CD4-positive, alpha-beta memory T cell (primary cell): ENCODE measurements around the gene BASP1. TPM values are rescaled to one million over a fixed set of nuclear protein-coding genes. Genes with fewer than 3 reads are reported as not detected.
A peak's percentile ranks its signal among the peaks of the same experiment; 100 is the strongest.
"Not testable (repeated sequence)": the region's sequence is repeated elsewhere in the genome, so short reads cannot be mapped to it uniquely, and the experiment has no call there.

Source experiments
- CTCF ChIA-PET: fragments of 350-600 bp; sonication (Branson Sonifier 250); formaldehyde crosslinking; loops from one replicate; lab custom pipeline; 2021; ENCODE audit warnings: inconsistent platforms; ENCODE audit not compliant: partially characterized antibody; lab: Charles Lee
- POLR2A ChIA-PET: fragments of 350-600 bp; sonication (Branson Sonifier 250); formaldehyde crosslinking; loops from one replicate; lab custom pipeline; 2021; ENCODE audit not compliant: partially characterized antibody; lab: Charles Lee
- DNase-seq, 5 donors: peaks; one replicate each; pipeline versions ENCODE4 v3.0.0 to v3.0.0-alpha.2; 2020 to 2022; ENCODE audit warnings: mixed read lengths in 1 of 5
- H3K27ac ChIP-seq: one replicate; pipeline ENCODE4 v1.7.0; 2013; ENCODE audit warnings: low read depth, low read length
- H3K27me3 ChIP-seq: 2 replicates; pipeline ENCODE4 v1.7.0; 2013; ENCODE audit warnings: mild to moderate bottlenecking, low read length, moderate library complexity; ENCODE audit not compliant: insufficient read depth
- H3K36me3 ChIP-seq: 2 replicates; pipeline ENCODE4 v1.7.0; 2013; ENCODE audit warnings: mild to moderate bottlenecking, low read length, moderate library complexity; ENCODE audit not compliant: insufficient read depth
- H3K4me1 ChIP-seq: 2 replicates; pipeline ENCODE4 v1.7.0; 2013; ENCODE audit warnings: mild to moderate bottlenecking, low read length, moderate library complexity; ENCODE audit not compliant: insufficient read depth
- H3K4me3 ChIP-seq, 2 donors: one replicate each; pipeline ENCODE4 v1.7.0; 2013; ENCODE audit warnings: low read length in 2 of 2, mild to moderate bottlenecking in 1 of 2
- H3K9me3 ChIP-seq, 2 donors: one replicate each; pipeline ENCODE4 v1.7.0; 2013; ENCODE audit warnings: low read length in 2 of 2, control low read depth in 1 of 2; ENCODE audit not compliant: control insufficient read depth in 1 of 2
- H3K27ac Mint-ChIP-seq, 7 donors: one replicate each; pipeline ENCODE4 v1.8.0; 2020 to 2021; ENCODE audit warnings: mixed read lengths in 7 of 7, mild to moderate bottlenecking in 6 of 7, inconsistent platforms in 3 of 7, moderate library complexity in 3 of 7
- H3K27me3 Mint-ChIP-seq, 2 donors: one replicate each; pipeline ENCODE4 v1.8.0; 2020 to 2021; ENCODE audit warnings: mixed read lengths in 2 of 2
- H3K36me3 Mint-ChIP-seq, 2 donors: one replicate each; pipeline ENCODE4 v1.8.0; 2020 to 2021; ENCODE audit warnings: mixed read lengths in 2 of 2, inconsistent platforms in 1 of 2, mild to moderate bottlenecking in 1 of 2
- H3K4me1 Mint-ChIP-seq, 4 donors: one replicate each; pipeline ENCODE4 v1.8.0; 2020 to 2021; ENCODE audit warnings: mixed read lengths in 4 of 4, mild to moderate bottlenecking in 1 of 4
- H3K4me3 Mint-ChIP-seq, 8 donors: one replicate each; pipeline ENCODE4 v1.8.0; 2020 to 2021; ENCODE audit warnings: mixed read lengths in 8 of 8, mild to moderate bottlenecking in 7 of 8, moderate library complexity in 6 of 8, inconsistent platforms in 3 of 8
- H3K9me3 Mint-ChIP-seq, 8 donors: one replicate each; pipeline ENCODE4 v1.8.0; 2020 to 2021; ENCODE audit warnings: mixed read lengths in 8 of 8, mild to moderate bottlenecking in 5 of 8, inconsistent platforms in 3 of 8, moderate library complexity in 1 of 8
- intact Hi-C: fragments of 100-400 bp; cut with micrococcal nuclease; formaldehyde crosslinking; loops from one replicate; pipeline ENCODE4 v1.15.1; 2023
- polyA plus RNA-seq, 2 donors: library from polyadenylated mRNA; unstranded; fragments of 300-500 nt; fragmentation: Illumina TruSeq; gene quantifications; one replicate each; pipeline ENCODE4 v1.2.3, GENCODE V29; 2021
- total RNA-seq, 2 experiments: library from RNA; stranded (reverse); gene quantifications; one replicate each; pipeline ENCODE4 v1.2.3, GENCODE V29; 2021

The BASP1 gene
- total and polyA plus RNA-seq, 4 experiments from 2014 or later = 0.10 to 0.90 (median 0.74) TPM

GRCh38 chr5:17191574-17191973 is 25.9 kb upstream of the BASP1 start:
- DNase-seq, H3K4me3 ChIP-seq, intact Hi-C loops, H3K9me3 Mint-ChIP-seq, H3K27me3 Mint-ChIP-seq, H3K36me3 Mint-ChIP-seq, H3K9me3 ChIP-seq, H3K36me3 ChIP-seq, H3K4me3 Mint-ChIP-seq, H3K27me3 ChIP-seq, H3K4me1 Mint-ChIP-seq, H3K27ac Mint-ChIP-seq, POLR2A ChIA-PET, H3K4me1 ChIP-seq, H3K27ac ChIP-seq: not testable (repeated sequence)
- CTCF ChIA-PET = interaction anchor here (1.1 to 3.0 kb wide), 4 partner anchors 10 to 23 kb away, joined by 3 to 21 read pairs (median 6); no protein-coding TSS in a partner anchor

GRCh38 chr5:17192191-17192590 is 25.2 kb upstream of the BASP1 start:
- ChIA-PET POLR2A (no interaction called here), CTCF (interaction anchor here (1.7 kb wide), 1 partner anchor 24 kb away, joined by 7 read pairs; no protein-coding TSS in a partner anchor)
- Histone ChIP-seq H3K9me3 (no peaks in the 10 kb centered on the region), H3K36me3 (no peaks in the 10 kb centered on the region), H3K4me1 (no peaks in the 10 kb centered on the region), H3K27me3 (no peaks in the 10 kb centered on the region), H3K4me3 (no peak overlapping the region), H3K27ac (no peak overlapping the region)
- intact Hi-C loops = no loop called here
- Mint-ChIP-seq H3K4me1 (peaks cover 0 to 3% (median 0%) of the 10 kb centered on the region in 4 donors), H3K9me3 (peaks cover 0 to 2% (median 0%) of the 10 kb centered on the region in 8 donors), H3K36me3 (no peaks in the 10 kb centered on the region), H3K4me3 (no peak overlapping the region), H3K27ac (no peak overlapping the region), H3K27me3 (peaks cover 0 to 4% of the 10 kb centered on the region in 2 donors)
- no peak for DNase-seq

GRCh38 chr5:17196024-17196423 is 21.4 kb upstream of the BASP1 start:
- no peaks in the 10 kb centered on the region for H3K27me3 ChIP-seq
- no peak overlapping the region for H3K27ac Mint-ChIP-seq
- intact Hi-C loops = no loop called here

GRCh38 chr5:17196697-17197096 is 20.7 kb upstream of the BASP1 start:
- Histone ChIP-seq H3K27me3 (no peaks in the 10 kb centered on the region), H3K4me1 (no peaks in the 10 kb centered on the region), H3K4me3 (no peak overlapping the region), H3K27ac (no peak overlapping the region), H3K9me3 (no peaks in the 10 kb centered on the region), H3K36me3 (no peaks in the 10 kb centered on the region)
- POLR2A ChIA-PET = no interaction called here
- Mint-ChIP-seq H3K27me3 (no peaks in the 10 kb centered on the region), H3K27ac (no peak overlapping the region), H3K36me3 (no peaks in the 10 kb centered on the region), H3K4me1 (no peaks in the 10 kb centered on the region), H3K9me3 (peaks cover 0 to 11% (median under 1%) of the 10 kb centered on the region in 8 donors), H3K4me3 (no peak overlapping the region)
- intact Hi-C loops = no loop called here
- no peak for DNase-seq
- CTCF ChIA-PET = no interaction called here

More at GRCh38 chr5:17196024-17196423, 21.4 kb upstream of the BASP1 start:
- ChIA-PET CTCF (no interaction called here), POLR2A (no interaction called here)
- DNase-seq = no peak
- Mint-ChIP-seq H3K9me3 (peaks cover 0 to 11% (median under 1%) of the 10 kb centered on the region in 8 donors), H3K4me3 (no peak overlapping the region), H3K36me3 (no peaks in the 10 kb centered on the region), H3K4me1 (no peaks in the 10 kb centered on the region), H3K27me3 (no peaks in the 10 kb centered on the region)
- H3K9me3 ChIP-seq = no peaks in the 10 kb centered on the region
- H3K36me3 ChIP-seq = no peaks in the 10 kb centered on the region
- H3K27ac ChIP-seq = no peak overlapping the region
- no peak overlapping the region for H3K4me3 ChIP-seq
- H3K4me1 ChIP-seq = no peaks in the 10 kb centered on the region

- peaks cover 0 to 5% of the 10 kb centered on the region in 2 donors for H3K27me3 Mint-ChIP-seq
- no peaks in the 10 kb centered on the region for H3K4me1 Mint-ChIP-seq
- intact Hi-C loops = no loop called here
- Histone ChIP-seq H3K36me3 (no peaks in the 10 kb centered on the region), H3K4me3 (no peak overlapping the region), H3K9me3 (no peaks in the 10 kb centered on the region), H3K27ac (no peak overlapping the region), H3K4me1 (no peaks in the 10 kb centered on the region), H3K27me3 (no peaks in the 10 kb centered on the region)
- DNase-seq = peak in 2 of 5 donors; percentile 9 to 21
- no peak overlapping the region for H3K4me3 Mint-ChIP-seq
- POLR2A ChIA-PET = no interaction called here
- no peak overlapping the region for H3K27ac Mint-ChIP-seq
- CTCF ChIA-PET = interaction anchor here (1.1 to 1.6 kb wide), 3 partner anchors 19 to 414 kb away, joined by 3 to 4 read pairs (median 4); no protein-coding TSS in a partner anchor
- H3K36me3 Mint-ChIP-seq = no peaks in the 10 kb centered on the region
- peaks cover 0 to 2% (median 0%) of the 10 kb centered on the region in 8 donors for H3K9me3 Mint-ChIP-seq
Observed at GRCh38 chr5:17203329-17204132, 13.9 kb upstream of the BASP1 start.

- no peaks in the 10 kb centered on the region for H3K4me1 ChIP-seq
- H3K27ac ChIP-seq = no peak overlapping the region
- Mint-ChIP-seq H3K4me1 (no peaks in the 10 kb centered on the region), H3K27me3 (peaks cover 0 to 5% of the 10 kb centered on the region in 2 donors), H3K9me3 (peaks cover 0 to 2% (median 0%) of the 10 kb centered on the region in 8 donors), H3K4me3 (no peak overlapping the region), H3K27ac (no peak overlapping the region), H3K36me3 (no peaks in the 10 kb centered on the region)
- intact Hi-C loops = no loop called here
- ChIA-PET POLR2A (no interaction called here), CTCF (interaction anchor here (1.0 kb wide), 1 partner anchor 14 kb away, joined by 4 read pairs; no protein-coding TSS in a partner anchor)
- no peak for DNase-seq
- H3K4me3 ChIP-seq = no peak overlapping the region
- no peaks in the 10 kb centered on the region for H3K36me3 ChIP-seq
- H3K27me3 ChIP-seq = no peaks in the 10 kb centered on the region
- H3K9me3 ChIP-seq = no peaks in the 10 kb centered on the region
Observed at GRCh38 chr5:17204133-17204489, 13.3 kb upstream of the BASP1 start.

GRCh38 chr5:17206021-17206420 is 11.4 kb upstream of the BASP1 start:
- no peak overlapping the region for H3K4me3 Mint-ChIP-seq
- Histone ChIP-seq H3K4me1 (no peaks in the 10 kb centered on the region), H3K36me3 (no peaks in the 10 kb centered on the region), H3K27me3 (no peaks in the 10 kb centered on the region), H3K4me3 (no peak overlapping the region), H3K9me3 (no peaks in the 10 kb centered on the region), H3K27ac (no peak overlapping the region)
- H3K36me3 Mint-ChIP-seq = no peaks in the 10 kb centered on the region
- no peaks in the 10 kb centered on the region for H3K4me1 Mint-ChIP-seq
- CTCF ChIA-PET = interaction anchor here (0.7 kb wide), 1 partner anchor 1572 kb away, joined by 3 read pairs; no protein-coding TSS in a partner anchor
- intact Hi-C loops = no loop called here
- no peak for DNase-seq
- peaks cover 0 to 2% (median 0%) of the 10 kb centered on the region in 8 donors for H3K9me3 Mint-ChIP-seq
- H3K27ac Mint-ChIP-seq = no peak overlapping the region
- POLR2A ChIA-PET = no interaction called here
- H3K27me3 Mint-ChIP-seq = peaks cover 0 to 5% of the 10 kb centered on the region in 2 donors
